ACC112 (cell line): ENCODE data around the gene MLPH.
A peak's percentile ranks its signal among the peaks of the same experiment; 100 is the strongest.

Experiments used
- H2AFZ ChIP-seq: fragments of 200-600 bp; sonication (generic); one replicate; pipeline ENCODE4 v1.6.0; 2017; ENCODE audit warnings: antibody characterized with exemption, low read length; ENCODE audit not compliant: unreplicated experiment
- H3K27ac ChIP-seq: fragments of 200-600 bp; sonication (generic); 2 replicates; pipeline ENCODE4 v1.5.1; 2014; ENCODE audit warnings: low read depth, mild to moderate bottlenecking, antibody characterized with exemption, low read length, moderate library complexity
- H3K27me3 ChIP-seq: fragments of 200-600 bp; sonication (generic); 2 replicates; pipeline ENCODE4 v1.6.1; 2014; ENCODE audit warnings: mild to moderate bottlenecking, antibody characterized with exemption, low read length, moderate library complexity, mixed read lengths; ENCODE audit not compliant: insufficient read depth
- H3K36me3 ChIP-seq: fragments of 200-600 bp; sonication (generic); 2 replicates; pipeline ENCODE4 v1.6.1; 2016; ENCODE audit warnings: mild to moderate bottlenecking, antibody characterized with exemption, low read length, moderate library complexity, mixed read lengths; ENCODE audit not compliant: insufficient read depth
- H3K4me1 ChIP-seq: fragments of 200-600 bp; sonication (generic); one replicate; pipeline ENCODE4 v1.6.1; 2016; ENCODE audit warnings: low read length, mixed read lengths; ENCODE audit not compliant: insufficient read depth, unreplicated experiment, control insufficient read depth
- H3K4me3 ChIP-seq: fragments of 200-600 bp; sonication (generic); 2 replicates; pipeline ENCODE4 v1.5.1; 2014; ENCODE audit warnings: mild to moderate bottlenecking, low read depth, low read length
- H3K79me2 ChIP-seq: fragments of 200-600 bp; sonication (generic); one replicate; pipeline ENCODE4 v1.6.0; 2016; ENCODE audit warnings: low read length; ENCODE audit not compliant: control insufficient read depth, unreplicated experiment, insufficient read depth

MLPH gene

GRCh38 chr2:237510502-237511217 is 23.6 kb downstream of the MLPH start:
- Histone ChIP-seq H2AFZ (no peak overlapping the region), H3K27me3 (no peaks in the 10 kb centered on the region), H3K4me1 (peaks cover 8% of the 10 kb centered on the region), H3K27ac (no peak overlapping the region), H3K36me3 (peaks cover 27% of the 10 kb centered on the region; the same call in 1 of the 2 replicates), H3K79me2 (peaks cover 39% of the 10 kb centered on the region), H3K4me3 (no peak overlapping the region)

GRCh38 chr2:237511433-237511832 is 24.4 kb downstream of the MLPH start:
- Histone ChIP-seq H3K36me3 (peaks cover 34% of the 10 kb centered on the region; the same call in 1 of the 2 replicates), H3K79me2 (peaks cover 37% of the 10 kb centered on the region), H2AFZ (no peak overlapping the region), H3K27ac (peak overlapping the region; percentile 42), H3K27me3 (no peaks in the 10 kb centered on the region), H3K4me3 (no peak overlapping the region), H3K4me1 (peaks cover 5% of the 10 kb centered on the region)

DNA sequence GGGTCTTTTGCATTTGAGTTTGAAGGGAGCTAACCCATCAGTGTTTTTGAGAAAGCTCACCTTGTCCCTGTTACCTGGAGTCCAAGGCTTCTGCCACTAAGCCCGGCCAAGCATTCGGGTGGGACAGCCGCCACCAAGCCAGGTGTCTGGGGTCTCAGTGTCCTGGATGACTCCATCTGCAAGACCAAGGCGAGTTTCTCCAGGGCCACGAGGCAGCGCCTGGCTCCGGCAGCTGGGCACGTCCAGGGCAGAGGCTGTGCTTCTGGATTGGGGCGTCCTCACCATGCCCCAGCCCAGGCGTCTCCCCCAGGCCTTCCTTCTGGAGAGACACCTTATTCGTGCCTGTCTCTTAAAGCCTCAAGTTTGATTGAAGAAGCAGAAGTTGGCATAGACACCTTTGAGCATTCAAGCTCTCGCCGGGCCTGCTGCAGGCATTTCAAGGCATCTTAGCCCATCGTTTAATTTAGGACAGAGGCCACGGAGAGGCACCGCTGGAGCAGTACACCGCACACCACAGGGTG is 24.9 kb downstream of the MLPH start:
- peaks cover 37% of the 10 kb centered on the region for H3K79me2 ChIP-seq
- no peaks in the 10 kb centered on the region for H3K27me3 ChIP-seq
- peaks cover 5% of the 10 kb centered on the region for H3K4me1 ChIP-seq
- H3K36me3 ChIP-seq, result peaks cover 36% of the 10 kb centered on the region; the same call in 1 of the 2 replicates
- H3K4me3 ChIP-seq, result no peak overlapping the region
- no peak overlapping the region for H2AFZ ChIP-seq
- H3K27ac ChIP-seq, result 0 out of 2 replicates have a peak overlapping the region, but pooled peaks have one; percentile 42

- no peak overlapping the region for H2AFZ ChIP-seq
- peaks cover 42% of the 10 kb centered on the region; the same call in 1 of the 2 replicates for H3K36me3 ChIP-seq
- peaks cover 5% of the 10 kb centered on the region for H3K4me1 ChIP-seq
- no peak overlapping the region for H3K27ac ChIP-seq
- no peak overlapping the region for H3K4me3 ChIP-seq
- no peaks in the 10 kb centered on the region for H3K27me3 ChIP-seq
- peaks cover 34% of the 10 kb centered on the region for H3K79me2 ChIP-seq
Measured at GRCh38 chr2:237512774-237513466, 25.9 kb downstream of the MLPH start.

DNA sequence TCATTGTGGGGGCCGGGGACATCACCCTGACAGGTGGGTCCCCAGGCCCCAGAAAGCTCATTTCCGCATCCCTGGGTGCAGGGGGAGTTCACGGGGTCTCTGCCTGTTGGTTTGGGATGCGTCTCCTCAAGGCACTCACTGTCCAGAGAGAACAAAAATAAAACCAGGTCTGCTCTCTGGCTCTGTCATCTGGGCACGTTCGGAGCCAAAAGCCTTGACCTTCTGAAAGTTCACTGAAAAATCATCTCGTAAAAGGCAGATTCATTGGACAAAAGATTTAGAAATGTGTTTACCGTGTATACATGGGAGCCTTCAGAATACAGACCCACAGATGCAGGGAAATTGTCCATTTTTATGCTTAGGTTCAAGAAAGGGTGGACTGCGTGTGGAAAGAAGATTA is 26.6 kb downstream of the MLPH start:
- Histone ChIP-seq H3K27ac (no peak overlapping the region), H3K4me3 (no peak overlapping the region), H2AFZ (no peak overlapping the region), H3K79me2 (peaks cover 29% of the 10 kb centered on the region), H3K4me1 (peaks cover 5% of the 10 kb centered on the region), H3K27me3 (no peaks in the 10 kb centered on the region), H3K36me3 (peaks cover 42% of the 10 kb centered on the region; the same call in 1 of the 2 replicates)

DNA sequence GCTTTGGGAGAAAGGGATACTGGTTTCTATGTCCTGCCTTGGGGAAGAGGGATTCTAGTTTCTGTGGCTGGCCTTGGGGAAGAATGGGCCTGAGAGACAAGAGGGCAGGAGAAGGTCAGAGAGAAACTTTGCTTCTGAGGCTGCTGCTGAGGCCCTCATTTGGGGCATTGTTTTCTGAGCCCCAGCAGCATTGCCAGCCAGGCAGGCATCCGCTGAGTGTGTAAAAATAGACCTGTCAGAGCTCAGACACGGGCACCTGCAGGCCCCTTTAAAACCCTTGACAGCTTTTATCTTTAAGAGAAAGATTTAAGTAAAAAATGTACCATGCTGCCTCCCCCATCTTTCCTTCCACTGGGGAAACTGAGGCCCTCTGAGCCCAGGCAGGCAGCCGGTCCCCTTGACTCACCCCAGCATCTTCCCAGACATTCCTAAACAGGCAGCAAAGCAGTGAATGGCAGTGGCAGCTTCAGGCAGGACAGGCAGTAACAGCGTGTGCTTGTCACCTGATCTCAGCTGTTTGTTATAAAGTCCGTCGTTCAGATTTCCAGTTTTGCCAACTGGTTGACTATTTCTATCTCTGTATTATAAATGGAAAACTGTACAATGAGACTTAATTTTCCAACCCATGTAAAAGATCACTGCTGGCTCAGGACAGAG is 27.6 kb downstream of the MLPH start:
- Histone ChIP-seq H3K79me2 (peaks cover 24% of the 10 kb centered on the region), H3K4me3 (no peak overlapping the region), H3K27ac (no peak overlapping the region), H3K36me3 (peaks cover 42% of the 10 kb centered on the region; the same call in 1 of the 2 replicates), H3K27me3 (no peaks in the 10 kb centered on the region), H3K4me1 (peaks cover 5% of the 10 kb centered on the region), H2AFZ (no peak overlapping the region)

GRCh38 chr2:237515166-237515565 is 28.1 kb downstream of the MLPH start:
- no peaks in the 10 kb centered on the region for H3K27me3 ChIP-seq
- no peak overlapping the region for H3K27ac ChIP-seq
- no peak overlapping the region for H2AFZ ChIP-seq
- peaks cover 42% of the 10 kb centered on the region; the same call in 1 of the 2 replicates for H3K36me3 ChIP-seq
- H3K79me2 ChIP-seq, result peaks cover 22% of the 10 kb centered on the region
- H3K4me3 ChIP-seq, result no peak overlapping the region
- H3K4me1 ChIP-seq, result peaks cover 5% of the 10 kb centered on the region

DNA sequence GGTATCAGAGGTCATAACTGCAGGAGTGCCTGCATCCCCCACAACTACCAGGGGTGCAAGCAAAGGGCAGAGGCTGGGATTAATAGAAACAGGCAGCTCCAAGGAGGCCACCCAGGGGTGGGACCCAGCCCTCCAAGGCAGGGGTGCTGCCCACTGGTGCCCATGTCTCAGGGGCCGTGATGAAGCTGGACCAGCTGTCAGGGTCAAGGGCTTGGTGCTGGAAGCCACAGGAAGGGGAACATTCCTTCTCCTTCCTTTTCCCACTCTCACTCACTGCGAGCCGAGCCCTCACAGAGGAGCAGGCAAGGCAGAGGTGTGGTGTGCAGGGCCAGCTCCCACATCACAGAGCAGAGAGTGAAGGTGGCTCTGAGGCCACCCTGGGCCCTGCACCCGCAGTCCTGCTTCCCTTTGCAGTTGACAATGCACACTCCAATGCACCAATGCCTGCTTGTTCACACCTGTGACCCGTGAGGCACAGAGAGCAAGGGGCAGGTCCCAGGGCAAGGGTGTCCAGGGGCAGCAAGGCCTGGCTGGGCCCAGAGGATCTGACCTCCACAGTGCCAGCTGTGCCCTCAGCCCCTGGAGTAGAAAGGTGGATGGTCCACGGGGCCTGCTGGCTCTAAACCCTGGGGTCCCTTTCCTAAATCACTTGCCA is 28.7 kb downstream of the MLPH start:
- Histone ChIP-seq H3K27me3 (no peaks in the 10 kb centered on the region), H3K27ac (no peak overlapping the region)

DNA sequence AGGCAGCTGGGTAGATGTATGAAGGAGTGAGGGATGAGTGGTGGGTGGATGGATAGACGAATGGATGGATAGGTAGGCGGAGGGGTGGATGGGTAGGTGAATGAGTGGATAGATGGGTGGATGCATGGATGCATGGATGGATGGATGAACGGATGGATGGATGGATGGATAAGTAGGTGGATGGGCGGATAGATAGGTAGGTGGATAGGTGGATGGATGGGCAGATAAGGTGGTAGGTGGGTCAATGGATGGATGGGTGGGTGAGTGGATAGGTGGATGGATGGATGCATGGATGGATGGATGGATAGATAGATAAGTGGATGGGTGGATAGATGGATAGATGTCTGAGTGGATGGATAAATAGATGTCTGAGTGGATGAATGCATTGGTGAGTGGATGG is 30.1 kb downstream of the MLPH start:
- peaks cover 21% of the 10 kb centered on the region for H3K79me2 ChIP-seq
- peaks cover 39% of the 10 kb centered on the region; the same call in 1 of the 2 replicates for H3K36me3 ChIP-seq
- H2AFZ ChIP-seq, result no peak overlapping the region
- H3K27ac ChIP-seq, result no peak overlapping the region
- peaks cover 5% of the 10 kb centered on the region for H3K4me1 ChIP-seq
- H3K27me3 ChIP-seq, result no peaks in the 10 kb centered on the region
- no peak overlapping the region for H3K4me3 ChIP-seq

More for the DNA sequence above, 28.7 kb downstream of the MLPH start:
- Histone ChIP-seq H3K36me3 (peaks cover 40% of the 10 kb centered on the region; the same call in 1 of the 2 replicates), H3K4me3 (no peak overlapping the region), H2AFZ (no peak overlapping the region), H3K79me2 (peaks cover 21% of the 10 kb centered on the region), H3K4me1 (peaks cover 5% of the 10 kb centered on the region)

DNA sequence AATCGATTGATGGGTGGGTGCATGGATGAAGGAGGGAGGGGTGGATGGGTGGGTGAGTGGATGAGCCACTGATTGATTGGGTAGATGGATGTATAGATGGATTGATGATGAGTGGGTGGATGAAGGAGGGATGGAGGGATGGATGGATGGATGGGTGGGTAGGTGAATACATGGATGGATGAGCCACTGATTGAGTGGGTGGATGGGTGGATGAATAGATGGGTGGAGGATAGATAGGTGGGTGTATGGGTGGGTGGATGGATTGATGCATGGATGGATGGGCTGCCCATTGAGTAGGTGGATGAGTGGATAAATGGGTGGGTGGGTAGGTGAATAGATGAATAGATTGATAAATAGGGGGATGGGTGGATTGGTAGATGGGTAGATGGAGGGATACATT is 30.9 kb downstream of the MLPH start:
- H3K27me3 ChIP-seq, result no peaks in the 10 kb centered on the region
- H3K79me2 ChIP-seq, result peaks cover 21% of the 10 kb centered on the region
- H3K4me3 ChIP-seq, result no peak overlapping the region
- peaks cover 39% of the 10 kb centered on the region; the same call in 1 of the 2 replicates for H3K36me3 ChIP-seq
- H3K4me1 ChIP-seq, result peaks cover 4% of the 10 kb centered on the region
- no peak overlapping the region for H3K27ac ChIP-seq
- H2AFZ ChIP-seq, result no peak overlapping the region
